Measurements from ENCODE around the gene CFLAR.

The CFLAR gene

DNA sequence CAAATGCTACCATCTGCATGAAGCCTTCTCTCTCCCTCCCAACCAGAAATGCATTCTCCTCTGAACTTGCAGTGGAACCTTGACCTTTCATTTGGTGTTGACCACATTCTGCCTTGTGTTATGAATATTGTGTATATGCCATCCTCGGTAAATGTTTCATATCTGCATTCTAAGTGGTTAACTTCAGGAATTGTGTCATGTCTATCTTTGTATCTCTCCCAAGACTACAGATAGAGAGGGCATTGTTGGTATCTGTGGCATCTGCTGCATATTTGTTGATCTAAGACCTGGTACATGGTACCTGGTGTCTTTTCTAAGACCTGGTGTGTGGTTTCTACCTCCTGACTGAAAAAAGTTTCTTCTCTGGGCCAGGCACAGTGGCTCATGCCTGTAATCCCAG is 101.0 kb downstream of the CFLAR start:
- no peak for DNase-seq (ENCODE audit: low spot score)

DNA sequence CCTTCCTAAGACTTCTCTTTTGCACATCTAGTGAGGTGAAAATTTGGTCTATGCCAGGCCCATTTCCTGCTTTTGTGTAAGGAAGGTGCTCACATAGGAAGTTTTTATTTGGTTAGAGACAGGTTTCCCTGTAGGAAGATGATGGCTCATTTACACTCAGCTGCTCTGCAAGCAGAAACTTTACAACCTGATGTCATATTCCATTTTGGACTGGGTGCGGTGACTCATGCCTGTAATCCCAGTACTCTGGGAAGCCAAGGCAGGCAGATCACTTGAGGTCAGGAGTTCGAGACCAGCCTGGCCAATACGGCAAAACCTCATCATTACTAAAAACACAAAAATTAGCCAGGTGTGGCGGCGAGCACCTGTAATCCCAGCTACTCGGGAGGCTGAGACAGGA is 102.8 kb downstream of the CFLAR start:
- DNase-seq (ENCODE audit: low spot score): peak; percentile 74

DNA sequence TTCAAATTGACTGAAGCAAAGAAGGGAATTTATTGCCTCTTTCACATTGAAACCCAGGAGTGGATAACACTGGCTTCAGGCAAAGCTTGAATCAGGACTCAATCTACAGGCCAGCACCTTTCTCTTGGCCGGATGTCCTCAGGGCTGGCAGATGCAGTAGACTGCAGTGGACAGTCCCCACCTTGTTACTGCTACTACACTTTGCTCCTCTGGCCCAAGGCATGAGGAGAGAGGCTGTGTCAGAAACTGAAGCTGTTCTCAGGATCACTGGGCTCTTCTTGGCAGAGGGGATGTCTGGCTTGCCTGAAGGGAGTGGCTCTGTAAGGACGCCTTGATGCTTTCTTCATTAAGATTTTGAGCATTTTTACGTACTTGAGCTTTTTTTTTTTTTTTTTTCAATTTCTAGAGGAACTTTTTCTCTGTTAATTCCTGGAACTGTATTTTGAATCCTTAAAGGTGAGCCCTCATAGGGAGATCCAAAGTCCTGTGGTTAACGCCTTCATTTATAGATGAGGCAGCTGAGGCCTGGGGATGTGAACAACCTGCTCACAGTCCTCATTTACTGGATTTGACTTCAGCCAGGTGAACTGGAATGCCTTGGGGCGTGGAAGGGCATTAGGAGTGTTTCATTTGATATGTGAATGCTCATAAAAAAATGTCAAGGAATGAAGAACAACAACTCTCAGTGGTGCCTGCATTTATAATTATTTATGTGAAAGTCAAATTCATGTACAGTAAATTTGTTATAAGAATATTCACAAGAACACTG is 103.5 kb downstream of the CFLAR start:
- no peak for DNase-seq (ENCODE audit: low spot score)

DNA sequence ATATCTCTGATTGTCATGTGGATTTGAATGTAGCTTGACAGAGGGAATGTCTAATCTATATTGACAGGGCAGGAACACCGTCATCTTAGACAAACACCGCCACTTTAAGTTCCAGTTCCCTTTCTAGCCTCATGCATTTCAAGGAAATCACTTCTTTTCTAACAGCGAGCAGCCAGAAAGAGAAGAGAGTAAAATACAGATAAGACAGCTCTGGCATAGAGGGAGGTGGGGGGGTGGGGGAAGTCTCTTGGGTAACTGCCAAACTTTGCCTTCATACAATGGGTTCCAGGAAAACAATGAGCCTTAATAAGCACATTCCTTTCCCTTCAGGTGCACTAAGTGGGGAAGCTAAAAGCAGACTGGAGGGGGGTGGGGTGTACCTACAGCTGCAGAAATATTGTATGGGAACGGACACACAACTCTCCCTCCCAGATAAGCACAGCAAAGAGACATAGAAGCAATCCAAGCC is 104.2 kb downstream of the CFLAR start:
- peak; percentile 61 for DNase-seq (ENCODE audit: low spot score)

DNA sequence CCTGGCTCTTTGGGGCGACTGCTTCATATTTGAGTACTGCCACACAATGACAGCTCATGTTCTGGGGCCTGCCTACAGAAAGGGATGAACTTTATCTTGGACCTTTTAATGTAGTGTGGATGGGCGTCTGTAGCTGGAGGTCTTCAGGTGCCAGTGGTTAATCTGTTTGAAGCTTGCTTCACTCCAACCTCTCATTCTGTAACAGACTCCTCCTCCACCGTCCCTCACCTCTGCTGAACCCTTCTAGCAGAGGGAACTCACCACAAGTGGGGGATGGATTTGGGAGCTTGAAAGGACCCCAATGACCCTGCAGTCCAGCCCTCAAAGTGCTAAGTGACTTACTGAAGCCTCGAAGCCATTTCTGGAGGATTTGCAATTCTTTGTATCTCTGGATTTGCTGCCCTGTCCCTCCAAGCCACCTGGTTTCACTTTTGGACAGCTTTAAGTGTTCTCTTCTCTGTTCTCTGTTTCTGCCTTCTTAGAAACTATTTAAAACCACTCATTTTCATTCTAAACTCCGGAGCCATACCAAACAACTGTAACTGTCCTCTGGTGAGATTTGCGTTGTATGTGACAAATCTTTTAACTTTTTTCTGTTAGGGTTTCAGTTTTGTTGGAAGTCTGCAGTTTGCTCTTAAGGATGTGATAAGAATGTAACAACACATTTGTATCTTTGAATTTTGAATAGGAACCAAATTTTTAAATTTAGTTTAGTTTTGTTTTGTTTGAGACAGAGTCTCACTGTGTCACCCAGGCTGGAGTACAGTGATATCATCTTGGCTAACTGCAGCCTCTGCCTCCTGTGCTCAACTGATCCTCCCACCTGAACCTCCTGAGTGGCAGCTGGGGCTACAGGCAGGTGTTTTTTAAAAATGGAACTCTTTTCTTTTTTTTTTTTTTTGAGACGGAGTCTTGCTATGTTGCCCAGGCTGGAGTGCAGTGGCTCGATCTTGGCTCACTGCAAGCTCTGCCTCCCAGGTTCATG is 107.4 kb downstream of the CFLAR start:
- no peak for DNase-seq (ENCODE audit: low spot score)
